ENCODE measurements around the gene CFAP100. TPM values are rescaled to one million over a fixed set of nuclear protein-coding genes. Genes with fewer than 3 reads are reported as not detected.

The CFAP100 gene
- total RNA-seq, 4 donors from 2014 or later, result 6.1 TPM; not detected in 3

- DNase-seq (ENCODE audit: low spot score in 2 of 2), result peak in 1 of 2 donors; percentile 14
- H3K27ac ChIP-seq, result peak overlapping the region; percentile 94 to 100 (median 98)
- TF ChIP-seq POLR2A (IDR thresholded peaks at IDR 0.05), result no peak
- no peak for TF ChIP-seq CTCF (IDR thresholded peaks at IDR 0.05)
- no peak for TF ChIP-seq EP300 (IDR thresholded peaks at IDR 0.05)
Observed at GRCh38 chr3:126354776-126355175, 39.9 kb upstream of the CFAP100 start.

GRCh38 chr3:126355251-126355650, 39.5 kb upstream of the CFAP100 start:
- TF ChIP-seq EP300 (IDR thresholded peaks at IDR 0.05) (no peak), POLR2A (IDR thresholded peaks at IDR 0.05) (no peak)
- 39 to 53% methylated on average over 3 of the region's 3 CpGs for WGBS, 2 donors
- Histone ChIP-seq H3K4me3 (peak overlapping the region; percentile 28 to 97 (median 46)), H3K36me3 (peaks cover 0 to 29% (median 9%) of the 10 kb centered on the region in 3 donors), H3K27ac (peak overlapping the region; percentile 94 to 100 (median 98)), H3K4me1 (peaks cover 0 to 64% (median 49%) of the 10 kb centered on the region in 4 donors), H3K9me3 (peaks cover 0 to 8% (median 0%) of the 10 kb centered on the region in 4 donors), H3K27me3 (peaks cover 0 to under 1% of the 10 kb centered on the region in 2 donors)
- peak in 1 of 2 donors; percentile 12 for DNase-seq (ENCODE audit: low spot score in 2 of 2)

More at GRCh38 chr3:126354776-126355175, 39.9 kb upstream of the CFAP100 start:
- 66 to 79% methylated on average over 7 of the region's 7 CpGs for WGBS, 2 donors
- peak overlapping the region; percentile 28 to 97 (median 46) for H3K4me3 ChIP-seq
- peaks cover 0 to 33% (median 9%) of the 10 kb centered on the region in 3 donors for H3K36me3 ChIP-seq
- H3K4me1 ChIP-seq, result peaks cover 0 to 69% (median 52%) of the 10 kb centered on the region in 4 donors
- H3K27me3 ChIP-seq, result no peaks in the 10 kb centered on the region
- H3K9me3 ChIP-seq, result peaks cover 0 to 8% (median 0%) of the 10 kb centered on the region in 4 donors

GRCh38 chr3:126355777-126356372, 38.8 kb upstream of the CFAP100 start:
- peaks cover 0 to 22% (median 9%) of the 10 kb centered on the region in 3 donors for H3K36me3 ChIP-seq
- H3K9me3 ChIP-seq, result peaks cover 0 to 8% (median 0%) of the 10 kb centered on the region in 4 donors
- WGBS, 2 donors, result 1 to 6% methylated on average over 15 to 18 of the region's 32 CpGs
- peak; percentile 97 to 99 for DNase-seq (ENCODE audit: low spot score in 2 of 2)
- peaks cover 0 to 6% of the 10 kb centered on the region in 2 donors for H3K27me3 ChIP-seq
- H3K4me3 ChIP-seq, result peak overlapping the region; percentile 64 to 97 (median 94)
- peaks cover 0 to 58% (median 46%) of the 10 kb centered on the region in 4 donors for H3K4me1 ChIP-seq
- TF ChIP-seq CTCF (IDR thresholded peaks at IDR 0.05) (peak in 1 of 5 experiments; percentile 58), EP300 (IDR thresholded peaks at IDR 0.05) (peak; percentile 99 to 100), POLR2A (IDR thresholded peaks at IDR 0.05) (peak; percentile 39 to 75)
- peak overlapping the region; percentile 97 to 100 (median 99) for H3K27ac ChIP-seq

- H3K4me1 ChIP-seq, result peaks cover 0 to 50% (median 39%) of the 10 kb centered on the region in 4 donors
- no peak for DNase-seq (ENCODE audit: low spot score in 2 of 2)
Observed at GRCh38 chr3:126356373-126357264, 38.1 kb upstream of the CFAP100 start.

More at GRCh38 chr3:126356373-126357264, 38.1 kb upstream of the CFAP100 start:
- WGBS, 2 donors, result 1% methylated on average over 32 to 46 of the region's 100 CpGs
- TF ChIP-seq EP300 (IDR thresholded peaks at IDR 0.05), result no peak
- no peak for TF ChIP-seq CTCF (IDR thresholded peaks at IDR 0.05)
- TF ChIP-seq POLR2A (IDR thresholded peaks at IDR 0.05), result no peak
- H3K27ac ChIP-seq, result peak overlapping the region; percentile 97 to 100 (median 99)
- peaks cover 0 to 15% (median 4%) of the 10 kb centered on the region in 3 donors for H3K36me3 ChIP-seq
- peak overlapping the region; percentile 64 to 97 (median 94) for H3K4me3 ChIP-seq
- peaks cover 0 to 8% (median 0%) of the 10 kb centered on the region in 4 donors for H3K9me3 ChIP-seq
- H3K27me3 ChIP-seq, result peaks cover 0 to 6% of the 10 kb centered on the region in 2 donors

Measured in tibial nerve (tissue), 4 donors.